ENCODE measurements around the gene CELF1.
A peak's percentile ranks its signal among the peaks of the same experiment; 100 is the strongest.

Gene CELF1

GRCh38 chr11:47552566-47553405 is at the start of gene CELF1:
TSS of gene CELF1 (minus strand) at chr11:47553132. CDS start at chr11:47499523, 53,609 bp downstream.
- peak; percentile 81 for DNase-seq (ENCODE audit: low spot score)

GRCh38 chr11:47599902-47600301 is 47.0 kb upstream of the CELF1 start:
- no peak for DNase-seq (ENCODE audit: low spot score)

- no peak for DNase-seq (ENCODE audit: low spot score)
Observed at GRCh38 chr11:47595967-47596366, 43.0 kb upstream of the CELF1 start.

- no peak for DNase-seq (ENCODE audit: low spot score)
Observed at GRCh38 chr11:47595029-47595428, 42.1 kb upstream of the CELF1 start.

- DNase-seq (ENCODE audit: low spot score) = no peak
Observed at GRCh38 chr11:47593934-47594855, 41.3 kb upstream of the CELF1 start, which contains the start of gene C1QTNF4. TSS of gene C1QTNF4 (minus strand) at chr11:47594411. CDS start at chr11:47590810, 3,601 bp downstream.

- no peak for DNase-seq (ENCODE audit: low spot score)
Observed at GRCh38 chr11:47593492-47593933, 40.6 kb upstream of the CELF1 start.

GRCh38 chr11:47592970-47593369 is 40.0 kb upstream of the CELF1 start:
- no peak for DNase-seq (ENCODE audit: low spot score)

- DNase-seq (ENCODE audit: low spot score) = no peak
Observed at GRCh38 chr11:47592251-47592650, 39.3 kb upstream of the CELF1 start.

- DNase-seq (ENCODE audit: low spot score) = no peak
Observed at GRCh38 chr11:47591764-47592163, 38.8 kb upstream of the CELF1 start.

GRCh38 chr11:47589977-47590861 is 37.3 kb upstream of the CELF1 start:
- DNase-seq (ENCODE audit: low spot score) = no peak

GRCh38 chr11:47589584-47589976 is 36.6 kb upstream of the CELF1 start:
- no peak for DNase-seq (ENCODE audit: low spot score)

- DNase-seq (ENCODE audit: low spot score) = no peak
Observed at GRCh38 chr11:47589118-47589517, 36.2 kb upstream of the CELF1 start.

- DNase-seq (ENCODE audit: low spot score) = no peak
Observed at GRCh38 chr11:47587723-47588326, 34.9 kb upstream of the CELF1 start.

- no peak for DNase-seq (ENCODE audit: low spot score)
Observed at GRCh38 chr11:47587039-47587716, 34.2 kb upstream of the CELF1 start.

- DNase-seq (ENCODE audit: low spot score) = no peak
Observed at GRCh38 chr11:47586098-47586855, 33.3 kb upstream of the CELF1 start, which contains the start of gene FAM180B. TSS of gene FAM180B (plus strand) at chr11:47586678. CDS start at chr11:47586769, 91 bp downstream.

- DNase-seq (ENCODE audit: low spot score) = no peak
Observed at GRCh38 chr11:47583844-47584243, 30.9 kb upstream of the CELF1 start.

- peak; percentile 89 for DNase-seq (ENCODE audit: low spot score)
Observed at GRCh38 chr11:47578524-47579494, 25.9 kb upstream of the CELF1 start, which contains the start of the genes KBTBD4 and NDUFS3. TSS of gene KBTBD4 (minus strand) at chr11:47578970. CDS start at chr11:47578951, 19 bp downstream. TSS of gene NDUFS3 (plus strand) at chr11:47579074. CDS start at chr11:47579092, 18 bp downstream.

GRCh38 chr11:47577460-47578041 is 24.6 kb upstream of the CELF1 start:
- DNase-seq (ENCODE audit: low spot score) = no peak

Measured in hepatic stellate cell (primary cell).